GM19193 (cell line): ENCODE results near the gene PGS1.

Experiments
- POLR2A ChIP-seq: IDR thresholded peaks from 4 replicates; pipeline ENCODE4 v1.6.1; 2011; ENCODE audit not compliant: insufficient read depth, insufficient read length; ENCODE audit errors: extremely low read depth

PGS1 gene

GRCh38 chr17:78400581-78401240 is 22.3 kb downstream of the PGS1 start:
- TF ChIP-seq POLR2A, result no peak

DNA sequence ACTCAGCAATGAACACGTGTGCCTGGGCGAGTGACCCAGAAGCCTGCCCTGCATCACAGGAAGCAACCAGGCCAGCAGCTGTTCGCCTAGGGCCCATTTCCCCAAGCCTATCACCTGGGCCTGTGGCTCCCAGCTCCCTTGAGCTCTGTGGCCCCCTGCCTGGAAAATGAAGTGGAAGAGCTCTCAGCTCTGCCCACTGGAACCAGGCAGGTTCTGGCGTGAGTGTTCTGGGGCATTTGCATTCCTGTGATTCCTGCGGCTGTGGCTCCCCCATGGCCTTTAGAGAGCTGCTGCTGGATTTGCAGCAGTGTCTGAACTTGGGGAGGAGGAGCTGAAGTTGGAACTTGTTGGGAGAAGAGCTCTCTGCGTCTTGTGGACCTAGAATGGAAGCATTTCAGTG is 22.8 kb downstream of the PGS1 start:
- TF ChIP-seq POLR2A, result no peak

GRCh38 chr17:78401891-78402290 is 23.4 kb downstream of the PGS1 start:
- TF ChIP-seq POLR2A, result no peak

DNA sequence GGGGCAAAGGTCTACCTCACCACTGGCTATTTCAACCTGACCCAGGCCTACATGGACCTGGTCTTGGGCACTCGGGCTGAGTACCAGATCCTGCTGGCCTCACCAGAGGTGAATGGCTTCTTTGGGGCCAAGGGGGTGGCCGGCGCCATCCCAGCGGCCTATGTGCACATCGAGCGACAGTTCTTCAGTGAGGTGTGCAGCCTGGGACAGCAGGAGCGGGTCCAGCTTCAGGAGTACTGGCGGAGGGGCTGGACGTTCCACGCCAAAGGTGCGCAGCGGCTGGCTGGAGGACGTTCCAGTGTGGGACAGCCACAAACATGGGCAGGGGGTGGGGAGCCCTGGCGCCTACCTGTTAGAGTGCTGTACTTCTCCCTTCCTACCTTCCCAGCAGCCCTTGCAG is 25.4 kb downstream of the PGS1 start:
- no peak for TF ChIP-seq POLR2A

DNA sequence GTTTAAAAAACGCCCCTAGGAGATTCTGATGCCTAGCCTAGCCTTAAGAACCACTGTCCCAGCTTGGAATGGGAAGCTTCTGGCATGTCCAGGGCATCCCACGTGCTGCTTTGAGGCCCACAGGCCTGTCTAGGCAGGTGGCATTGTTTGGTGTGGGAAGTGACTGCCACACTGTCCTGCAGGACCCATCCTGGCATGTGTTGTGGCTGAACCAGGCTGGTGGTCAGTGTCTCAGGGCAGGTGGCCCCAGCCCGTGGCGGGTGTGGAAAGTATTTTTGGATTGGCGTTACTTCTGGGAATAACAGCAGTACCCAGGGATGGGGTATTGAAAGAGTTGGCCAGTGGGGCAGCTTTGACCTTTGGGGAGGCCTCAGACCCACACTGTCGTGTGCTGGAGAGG is 27.9 kb downstream of the PGS1 start:
- no peak for TF ChIP-seq POLR2A

- TF ChIP-seq POLR2A, result peak; percentile 22
Observed at GRCh38 chr17:78406920-78407319, 28.5 kb downstream of the PGS1 start.

GRCh38 chr17:78407387-78408000 is 29.0 kb downstream of the PGS1 start:
- no peak for TF ChIP-seq POLR2A

DNA sequence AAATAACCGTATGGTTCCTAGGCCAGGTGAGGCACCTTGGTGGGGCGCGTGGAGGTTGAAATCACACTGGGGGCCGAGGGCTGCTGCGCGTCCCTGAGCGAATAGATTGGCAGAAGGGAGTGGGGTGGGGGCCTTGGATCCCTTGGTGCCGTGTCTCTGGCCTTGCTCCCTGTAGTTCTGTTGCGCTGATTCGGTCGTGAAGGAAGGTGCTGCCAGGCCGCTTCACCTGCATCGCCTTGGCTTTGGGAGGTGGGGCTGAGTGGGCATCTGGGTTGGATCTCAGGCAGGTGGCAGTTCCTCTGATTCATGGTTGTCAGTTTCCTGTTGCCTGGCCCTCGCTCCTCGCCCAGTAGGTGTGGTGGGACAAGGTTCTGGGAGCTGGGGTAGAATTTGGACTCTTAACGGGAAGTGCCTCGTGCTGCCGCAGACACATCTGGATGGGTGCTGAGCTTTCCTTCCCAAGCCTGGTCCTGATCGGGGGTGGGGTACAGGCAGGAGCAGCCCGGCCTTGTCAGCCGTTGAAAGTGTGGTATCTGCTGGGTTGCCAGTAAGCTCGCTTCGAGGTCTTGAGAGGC is 30.1 kb downstream of the PGS1 start:
- no peak for TF ChIP-seq POLR2A

- TF ChIP-seq POLR2A, result no peak
Observed at GRCh38 chr17:78409191-78409928, 30.9 kb downstream of the PGS1 start.

- TF ChIP-seq POLR2A, result no peak
Observed at GRCh38 chr17:78411241-78411857, 32.9 kb downstream of the PGS1 start.

DNA sequence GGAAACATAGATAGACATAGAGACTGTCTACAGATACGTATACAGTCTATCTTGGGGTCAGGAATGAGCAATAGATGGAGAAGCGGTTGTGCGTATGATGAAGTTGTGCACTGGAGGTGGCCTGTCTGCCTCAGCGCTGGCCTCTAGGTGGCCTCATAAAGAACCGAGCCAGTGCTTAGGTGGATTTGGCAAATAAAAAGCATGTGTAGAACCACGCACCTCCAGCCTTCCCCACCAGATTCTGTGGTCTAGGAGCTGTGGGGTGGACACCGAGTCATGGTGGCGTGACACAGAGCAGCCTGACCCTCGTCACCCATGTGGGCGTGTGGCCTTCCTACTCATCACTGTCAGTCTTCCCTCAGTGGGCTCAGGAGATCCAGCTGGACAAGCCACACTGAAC is 34.0 kb downstream of the PGS1 start:
- TF ChIP-seq POLR2A, result no peak

DNA sequence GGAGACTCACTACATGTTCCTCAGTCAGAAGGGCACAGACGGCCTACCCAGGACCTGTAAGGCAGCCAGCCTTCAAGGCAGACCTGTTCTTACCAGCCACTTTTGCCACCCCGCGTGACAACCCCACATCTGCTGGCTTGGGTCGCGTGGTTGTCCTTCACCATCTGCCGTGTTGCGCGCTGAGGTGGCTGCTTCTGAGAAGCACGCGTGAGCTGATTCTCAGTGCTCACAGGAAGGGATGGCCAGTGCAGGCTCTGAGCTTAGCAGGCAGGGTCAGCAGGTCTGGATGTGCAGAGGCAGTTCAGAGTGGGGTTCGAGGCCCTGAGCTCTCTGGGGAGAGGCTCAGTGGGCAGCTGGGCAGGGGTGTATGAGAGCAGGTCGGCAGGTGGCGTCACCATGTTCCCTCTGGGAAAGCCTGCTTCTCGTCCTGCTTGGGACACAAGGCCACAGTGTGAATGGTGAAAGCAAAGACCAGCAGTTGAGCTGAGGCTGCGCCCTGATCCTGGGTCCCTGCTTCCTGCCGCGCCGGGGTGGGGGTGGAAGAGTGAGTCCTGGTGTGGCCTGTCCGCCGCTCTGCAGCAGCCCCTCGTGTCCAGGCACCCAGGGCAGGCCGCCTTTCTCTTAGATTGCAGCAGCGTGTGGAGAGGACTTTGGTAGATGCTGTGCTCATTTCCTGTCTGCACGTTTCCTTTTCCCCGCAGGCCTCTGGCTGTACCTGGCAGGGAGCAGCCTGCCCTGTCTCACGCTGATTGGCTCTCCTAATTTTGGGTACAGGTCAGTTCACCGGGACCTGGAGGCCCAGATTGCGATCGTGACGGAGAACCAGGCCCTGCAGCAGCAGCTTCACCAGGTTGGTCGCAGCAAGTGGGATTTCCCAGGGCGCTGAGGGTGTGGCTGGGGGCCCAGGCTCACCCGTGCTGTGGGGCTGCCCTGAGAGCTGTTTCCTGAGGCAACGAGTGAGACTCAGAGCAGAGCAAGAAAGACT is 36.0 kb downstream of the PGS1 start:
- TF ChIP-seq POLR2A, result no peak

DNA sequence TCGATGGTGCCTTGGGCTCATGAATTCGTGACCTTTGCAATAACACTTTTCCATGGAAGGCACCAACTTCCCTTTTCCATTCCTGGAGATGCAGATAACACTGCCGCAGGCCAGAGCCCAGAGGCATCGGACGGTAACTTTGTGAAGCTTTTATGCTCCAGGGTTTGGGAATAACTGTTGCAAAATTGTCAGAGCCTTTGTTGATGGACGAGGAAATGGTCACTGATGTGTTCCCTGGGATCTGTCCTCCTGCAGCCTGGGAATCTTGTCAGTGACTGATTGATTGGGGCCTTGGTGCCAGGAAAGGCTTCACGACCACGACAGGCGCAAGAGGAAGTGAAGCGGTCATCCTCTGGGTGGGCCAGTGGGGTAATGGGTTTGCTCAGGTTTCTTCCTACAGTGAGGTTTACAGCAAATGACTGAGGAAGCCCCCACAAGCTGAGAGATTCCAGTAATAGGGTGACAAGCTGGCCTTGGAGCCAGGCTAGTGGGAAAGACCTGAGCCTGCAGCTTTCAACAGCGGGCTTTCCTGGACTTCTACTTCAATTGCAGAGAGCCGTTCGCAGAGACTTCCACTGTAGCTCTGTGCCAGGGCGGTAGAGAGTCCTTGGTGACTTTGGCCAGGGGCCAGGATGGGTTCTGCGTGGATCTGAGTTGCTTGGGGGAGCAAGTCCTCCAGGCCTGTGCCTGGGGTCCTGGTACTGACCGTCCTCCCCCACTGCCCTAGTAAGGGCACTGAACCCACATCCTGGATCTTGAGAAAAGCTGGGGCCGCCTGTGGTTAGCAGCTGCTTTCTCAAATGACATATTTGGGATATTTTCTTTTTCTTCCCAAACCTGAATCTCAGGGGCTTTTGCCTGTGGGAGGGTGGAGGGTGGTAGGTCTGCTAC is 37.6 kb downstream of the PGS1 start:
- no peak for TF ChIP-seq POLR2A
